Urothelium cell line (cell line): ENCODE measurements around the gene AQP12A.

Experiments used
- DNase-seq: peaks from one replicate; pipeline ENCODE4 v3.0.0; 2011; ENCODE audit warnings: low spot score, mixed read lengths
- FAIRE-seq: peaks from 2 replicates; lab custom pipeline; 2011; peaks lifted over from hg19 to GRCh38; lab: Jason Lieb, UNC

Gene AQP12A

GRCh38 chr2:240734756-240735155, 43.1 kb downstream of the AQP12A start:
- FAIRE-seq (no peak), DNase-seq (no peak)

GRCh38 chr2:240735476-240735875, 43.8 kb downstream of the AQP12A start:
- no peak for FAIRE-seq
- DNase-seq, result no peak

- DNase-seq (no peak), FAIRE-seq (no peak)
These were observed 44.9 kb downstream of the AQP12A start for GRCh38 chr2:240736281-240737250.

GRCh38 chr2:240737512-240737911, 45.8 kb downstream of the AQP12A start:
- DNase-seq, result no peak
- no peak for FAIRE-seq

GRCh38 chr2:240737958-240738357, 46.3 kb downstream of the AQP12A start:
- FAIRE-seq, result no peak
- no peak for DNase-seq

GRCh38 chr2:240739797-240740196, 48.1 kb downstream of the AQP12A start:
- DNase-seq (peak; percentile 30), FAIRE-seq (no peak)

- no peak for FAIRE-seq
- DNase-seq, result no peak
These were observed 49.4 kb downstream of the AQP12A start for GRCh38 chr2:240741091-240741490.

- no peak for DNase-seq
- FAIRE-seq, result no peak
These were observed 51.0 kb downstream of the AQP12A start for GRCh38 chr2:240742602-240743095.

GRCh38 chr2:240745456-240745855, 53.8 kb downstream of the AQP12A start:
- FAIRE-seq, result no peak
- DNase-seq, result no peak

GRCh38 chr2:240745962-240746361, 54.3 kb downstream of the AQP12A start:
- DNase-seq, result no peak
- FAIRE-seq, result no peak

GRCh38 chr2:240746671-240747070, 55.0 kb downstream of the AQP12A start:
- FAIRE-seq (no peak), DNase-seq (no peak)

- FAIRE-seq (no peak), DNase-seq (no peak)
These were observed 55.6 kb downstream of the AQP12A start for GRCh38 chr2:240747256-240747655.
